GM12872 (cell line): ENCODE data around the gene DOCK2.

Source experiments
- CTCF ChIP-seq: IDR thresholded peaks from 3 replicates; pipeline ENCODE4 v1.5.1; 2011; ENCODE audit warnings: low read depth, mild to moderate bottlenecking, low read length, moderate library complexity; ENCODE audit not compliant: insufficient read depth

The DOCK2 gene

GRCh38 chr5:169999621-170000020 lies 362.5 kb downstream of the DOCK2 start:
- TF ChIP-seq CTCF = no peak

GRCh38 chr5:170000155-170000554 lies 363.1 kb downstream of the DOCK2 start:
- no peak for TF ChIP-seq CTCF

GRCh38 chr5:170006021-170006420 lies 368.9 kb downstream of the DOCK2 start:
- TF ChIP-seq CTCF = no peak

- no peak for TF ChIP-seq CTCF
These were observed 371.3 kb downstream of the DOCK2 start for GRCh38 chr5:170008376-170008775.

- no peak for TF ChIP-seq CTCF
These were observed 373.5 kb downstream of the DOCK2 start for GRCh38 chr5:170010595-170010994.

- no peak for TF ChIP-seq CTCF
These were observed 374.7 kb downstream of the DOCK2 start for GRCh38 chr5:170011751-170012150.

- no peak for TF ChIP-seq CTCF
These were observed 375.5 kb downstream of the DOCK2 start for GRCh38 chr5:170012622-170013021.

GRCh38 chr5:170020423-170020822 lies 383.3 kb downstream of the DOCK2 start:
- no peak for TF ChIP-seq CTCF
